Measurements from ENCODE around the gene ZFPM1.

Gene ZFPM1

GRCh38 chr16:88413631-88414030 is 39.4 kb upstream of the ZFPM1 start:
- H3K4me2 ChIP-seq (ENCODE audit: low read length), result no peak overlapping the region
- H3K9me3 ChIP-seq (ENCODE audit: control insufficient read depth, low read length), result no peaks in the 10 kb centered on the region

GRCh38 chr16:88414521-88415380 is 38.3 kb upstream of the ZFPM1 start:
- TF ChIP-seq CTCF (IDR thresholded peaks at IDR 0.05), result no peak
- Histone ChIP-seq H3K4me2 (ENCODE audit: low read length) (no peak overlapping the region), H3K9me3 (ENCODE audit: control insufficient read depth, low read length) (no peaks in the 10 kb centered on the region), H3K4me3 (ENCODE audit: low read depth, low read length) (no peak overlapping the region), H3K27ac (no peak overlapping the region), H3K36me3 (ENCODE audit: control insufficient read depth, insufficient read depth, low read length) (no peaks in the 10 kb centered on the region), H3K79me2 (no peaks in the 10 kb centered on the region), H3K4me1 (no peaks in the 10 kb centered on the region), H2AFZ (no peak overlapping the region), H3K27me3 (ENCODE audit: control insufficient read depth, insufficient read depth, low read length) (no peaks in the 10 kb centered on the region), H3K9ac (no peak overlapping the region)

More at GRCh38 chr16:88413631-88414030, 39.4 kb upstream of the ZFPM1 start:
- H3K27ac ChIP-seq, result no peak overlapping the region
- TF ChIP-seq CTCF (IDR thresholded peaks at IDR 0.05), result no peak
- no peaks in the 10 kb centered on the region for H3K4me1 ChIP-seq
- H3K4me3 ChIP-seq (ENCODE audit: low read depth, low read length), result no peak overlapping the region
- no peaks in the 10 kb centered on the region for H3K27me3 ChIP-seq (ENCODE audit: control insufficient read depth, insufficient read depth, low read length)
- no peak overlapping the region for H3K9ac ChIP-seq
- H2AFZ ChIP-seq, result no peak overlapping the region
- H3K79me2 ChIP-seq, result no peaks in the 10 kb centered on the region
- H3K36me3 ChIP-seq (ENCODE audit: control insufficient read depth, insufficient read depth, low read length), result no peaks in the 10 kb centered on the region

DNA sequence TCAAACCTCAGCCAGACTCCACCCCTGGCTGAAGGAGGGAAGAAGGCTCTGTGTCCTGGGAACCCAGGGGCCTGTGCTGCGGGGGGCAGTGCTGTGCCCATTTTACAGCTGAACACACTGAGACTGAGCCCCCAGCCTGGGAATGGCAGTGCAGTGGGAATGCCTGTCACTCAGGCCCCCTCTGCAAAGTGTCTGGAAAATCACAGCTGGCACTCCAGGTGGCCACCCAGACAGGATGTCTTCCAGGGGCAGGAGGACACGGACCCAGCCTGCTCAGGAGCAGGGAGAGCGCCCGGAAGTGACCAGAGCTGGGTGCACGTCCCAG is 37.7 kb upstream of the ZFPM1 start:
- H3K9ac ChIP-seq, result no peak overlapping the region
- no peaks in the 10 kb centered on the region for H3K79me2 ChIP-seq
- no peak overlapping the region for H2AFZ ChIP-seq
- no peaks in the 10 kb centered on the region for H3K4me1 ChIP-seq
- no peak overlapping the region for H3K4me2 ChIP-seq (ENCODE audit: low read length)
- TF ChIP-seq CTCF (IDR thresholded peaks at IDR 0.05), result no peak
- H3K4me3 ChIP-seq (ENCODE audit: low read depth, low read length), result no peak overlapping the region
- no peaks in the 10 kb centered on the region for H3K27me3 ChIP-seq (ENCODE audit: control insufficient read depth, insufficient read depth, low read length)
- H3K27ac ChIP-seq, result no peak overlapping the region
- H3K9me3 ChIP-seq (ENCODE audit: control insufficient read depth, low read length), result no peaks in the 10 kb centered on the region
- no peaks in the 10 kb centered on the region for H3K36me3 ChIP-seq (ENCODE audit: control insufficient read depth, insufficient read depth, low read length)

DNA sequence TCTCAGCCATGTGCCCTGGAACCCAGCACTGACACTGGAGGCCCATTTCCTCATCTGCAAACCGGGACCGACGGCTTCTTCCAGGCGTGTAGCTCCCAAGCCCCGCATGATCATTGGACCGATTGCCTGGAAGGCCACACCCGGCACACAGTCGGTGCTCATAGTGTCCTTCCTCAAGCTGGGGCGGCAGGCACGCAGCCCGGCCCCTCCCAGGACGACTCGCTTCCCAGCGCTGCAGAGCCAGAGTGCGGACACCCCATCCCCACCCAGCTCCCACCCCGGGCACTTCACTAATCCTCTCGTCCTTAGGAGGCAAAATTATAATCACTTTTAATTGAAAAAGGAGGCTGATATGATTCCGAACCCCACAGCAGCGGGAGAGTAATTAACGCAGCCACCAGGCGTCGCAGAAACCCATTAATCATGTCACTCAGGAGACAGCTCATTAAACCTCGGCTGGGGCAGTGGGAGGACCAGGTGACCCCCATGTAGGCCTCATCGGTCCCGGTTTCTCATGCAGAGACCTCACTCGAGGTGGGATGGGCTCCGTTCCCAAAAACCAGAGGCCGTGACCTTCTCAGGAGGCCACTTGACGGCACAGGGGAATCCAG is 37.3 kb upstream of the ZFPM1 start:
- Histone ChIP-seq H3K79me2 (no peaks in the 10 kb centered on the region), H3K9ac (no peak overlapping the region), H3K36me3 (ENCODE audit: control insufficient read depth, insufficient read depth, low read length) (no peaks in the 10 kb centered on the region), H3K4me2 (ENCODE audit: low read length) (no peak overlapping the region), H3K9me3 (ENCODE audit: control insufficient read depth, low read length) (no peaks in the 10 kb centered on the region), H2AFZ (no peak overlapping the region), H3K27me3 (ENCODE audit: control insufficient read depth, insufficient read depth, low read length) (no peaks in the 10 kb centered on the region), H3K4me3 (ENCODE audit: low read depth, low read length) (no peak overlapping the region), H3K27ac (no peak overlapping the region), H3K4me1 (no peaks in the 10 kb centered on the region)
- TF ChIP-seq CTCF (IDR thresholded peaks at IDR 0.05), result no peak

Data from parathyroid adenoma (tissue), 2 donors.